Measurements from ENCODE around the gene RAB5A.

- TF ChIP-seq, protein P1, sequence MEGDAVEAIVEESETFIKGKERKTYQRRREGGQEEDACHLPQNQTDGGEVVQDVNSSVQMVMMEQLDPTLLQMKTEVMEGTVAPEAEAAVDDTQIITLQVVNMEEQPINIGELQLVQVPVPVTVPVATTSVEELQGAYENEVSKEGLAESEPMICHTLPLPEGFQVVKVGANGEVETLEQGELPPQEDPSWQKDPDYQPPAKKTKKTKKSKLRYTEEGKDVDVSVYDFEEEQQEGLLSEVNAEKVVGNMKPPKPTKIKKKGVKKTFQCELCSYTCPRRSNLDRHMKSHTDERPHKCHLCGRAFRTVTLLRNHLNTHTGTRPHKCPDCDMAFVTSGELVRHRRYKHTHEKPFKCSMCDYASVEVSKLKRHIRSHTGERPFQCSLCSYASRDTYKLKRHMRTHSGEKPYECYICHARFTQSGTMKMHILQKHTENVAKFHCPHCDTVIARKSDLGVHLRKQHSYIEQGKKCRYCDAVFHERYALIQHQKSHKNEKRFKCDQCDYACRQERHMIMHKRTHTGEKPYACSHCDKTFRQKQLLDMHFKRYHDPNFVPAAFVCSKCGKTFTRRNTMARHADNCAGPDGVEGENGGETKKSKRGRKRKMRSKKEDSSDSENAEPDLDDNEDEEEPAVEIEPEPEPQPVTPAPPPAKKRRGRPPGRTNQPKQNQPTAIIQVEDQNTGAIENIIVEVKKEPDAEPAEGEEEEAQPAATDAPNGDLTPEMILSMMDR (IDR thresholded peaks at IDR 0.05), result no peak
- TF ChIP-seq POLR2AphosphoS5 (IDR thresholded peaks at IDR 0.05) (no peak), EP300 (IDR thresholded peaks at IDR 0.05) (no peak)
These were observed 48.2 kb upstream of the RAB5A start for GRCh38 chr3:19898721-19899120.
